Activated CD4-positive, alpha-beta T cell treated with anti-CD3 and anti-CD28 coated beads, Interleukin-2, Interleukin-6, amounts not matched to agents 100 ng/mL and 50 ng/mL, durations not matched to agents 16 hours and 8 hours (primary cell): ENCODE results near the gene TMPRSS4.

Experiments
- DNase-seq: peaks from one replicate; pipeline ENCODE4 v3.0.0-alpha.2; 2020

Gene TMPRSS4

GRCh38 chr11:118157186-118157895, 80.5 kb downstream of the TMPRSS4 start:
- no peak for DNase-seq

- no peak for DNase-seq
Measured at GRCh38 chr11:118161786-118162185, 84.9 kb downstream of the TMPRSS4 start.

- no peak for DNase-seq
Measured at GRCh38 chr11:118162846-118163245, 86.0 kb downstream of the TMPRSS4 start.

GRCh38 chr11:118163494-118163893, 86.6 kb downstream of the TMPRSS4 start:
- no peak for DNase-seq

- no peak for DNase-seq
Measured at GRCh38 chr11:118164885-118165284, 88.0 kb downstream of the TMPRSS4 start.

GRCh38 chr11:118166641-118167040, 89.8 kb downstream of the TMPRSS4 start:
- no peak for DNase-seq

GRCh38 chr11:118167253-118167652, 90.4 kb downstream of the TMPRSS4 start:
- DNase-seq: no peak

- DNase-seq: no peak
Measured at GRCh38 chr11:118167906-118168305, 91.0 kb downstream of the TMPRSS4 start.

GRCh38 chr11:118168316-118168715, 91.4 kb downstream of the TMPRSS4 start:
- no peak for DNase-seq

GRCh38 chr11:118168751-118169150, 91.9 kb downstream of the TMPRSS4 start:
- DNase-seq: no peak

- DNase-seq: no peak
Measured at GRCh38 chr11:118169300-118170140, 92.6 kb downstream of the TMPRSS4 start.

- no peak for DNase-seq
Measured at GRCh38 chr11:118170231-118170630, 93.4 kb downstream of the TMPRSS4 start.

GRCh38 chr11:118170882-118171268, 94.0 kb downstream of the TMPRSS4 start:
- DNase-seq: no peak
